ENCODE results near the gene HGS.

The HGS gene

GRCh38 chr17:81686614-81687013 is 2.8 kb downstream of the HGS start:
- no peak for DNase-seq (ENCODE audit: low spot score)

- no peak for DNase-seq (ENCODE audit: low spot score)
Measured at GRCh38 chr17:81687770-81688541, 4.1 kb downstream of the HGS start.

GRCh38 chr17:81688616-81689015 is 4.8 kb downstream of the HGS start:
- DNase-seq (ENCODE audit: low spot score): no peak

- no peak for DNase-seq (ENCODE audit: low spot score)
Measured at GRCh38 chr17:81690066-81690465, 6.3 kb downstream of the HGS start.

GRCh38 chr17:81690549-81690948 is 6.7 kb downstream of the HGS start:
- no peak for DNase-seq (ENCODE audit: low spot score)

GRCh38 chr17:81691196-81691595 is 7.4 kb downstream of the HGS start:
- DNase-seq (ENCODE audit: low spot score): no peak

- DNase-seq (ENCODE audit: low spot score): no peak
Measured at GRCh38 chr17:81691608-81692007, 7.8 kb downstream of the HGS start.

GRCh38 chr17:81693509-81694210 is 9.8 kb downstream of the HGS start:
- DNase-seq (ENCODE audit: low spot score): no peak

- no peak for DNase-seq (ENCODE audit: low spot score)
Measured at GRCh38 chr17:81694810-81695209, 11.0 kb downstream of the HGS start.

GRCh38 chr17:81695211-81695610 is 11.4 kb downstream of the HGS start:
- no peak for DNase-seq (ENCODE audit: low spot score)

- DNase-seq (ENCODE audit: low spot score): no peak
Measured at GRCh38 chr17:81695801-81696200, 12.0 kb downstream of the HGS start.

GRCh38 chr17:81696218-81696941 is 12.6 kb downstream of the HGS start:
- DNase-seq (ENCODE audit: low spot score): no peak

GRCh38 chr17:81697261-81698044 is 13.6 kb downstream of the HGS start:
- no peak for DNase-seq (ENCODE audit: low spot score)

GRCh38 chr17:81700353-81701287 is 16.8 kb downstream of the HGS start:
- no peak for DNase-seq (ENCODE audit: low spot score)

GRCh38 chr17:81701288-81702071 is 17.7 kb downstream of the HGS start:
- no peak for DNase-seq (ENCODE audit: low spot score)

- DNase-seq (ENCODE audit: low spot score): peak; percentile 91
Measured at GRCh38 chr17:81702934-81703746, 19.3 kb downstream of the HGS start, which contains the start of gene MRPL12. TSS of gene MRPL12 (plus strand) at chr17:81703367. CDS start at chr17:81703502, 135 bp downstream.

- no peak for DNase-seq (ENCODE audit: low spot score)
Measured at GRCh38 chr17:81703747-81704654, 20.2 kb downstream of the HGS start.

Measured in CD4-positive, alpha-beta T cell treated with Interleukin-2 at 100 ng/mL for 4 hours (primary cell).